Measurements from ENCODE around the gene STING1. TPM values are rescaled to one million over a fixed set of nuclear protein-coding genes. Genes with fewer than 3 reads are reported as not detected.

STING1 gene
- total RNA-seq, 4 donors from 2014 or later = 28.4 to 59.9 (median 38.6) TPM

DNA sequence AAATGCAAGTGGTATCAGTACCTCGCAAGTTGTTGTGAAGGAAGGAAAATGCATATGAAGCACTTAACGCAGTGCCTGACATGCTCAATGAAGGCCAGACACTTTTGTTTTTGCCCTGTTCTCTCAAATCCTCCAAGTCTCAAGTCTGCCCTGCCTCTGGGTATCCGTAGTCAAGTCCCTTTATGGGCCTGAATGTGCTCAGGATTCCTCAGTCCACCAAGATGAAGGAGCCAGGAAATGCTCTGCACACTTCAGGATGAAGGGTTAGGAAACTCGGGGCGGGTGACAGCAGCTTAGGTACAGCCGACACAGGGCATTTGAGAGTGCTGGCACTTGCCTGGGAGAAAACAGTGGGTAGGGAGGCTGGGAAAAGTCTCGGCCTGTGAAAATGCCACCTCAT, 21.4 kb downstream of the STING1 start:
- TF ChIP-seq POLR2A (IDR thresholded peaks at IDR 0.05) = no peak
- TF ChIP-seq, protein P1, sequence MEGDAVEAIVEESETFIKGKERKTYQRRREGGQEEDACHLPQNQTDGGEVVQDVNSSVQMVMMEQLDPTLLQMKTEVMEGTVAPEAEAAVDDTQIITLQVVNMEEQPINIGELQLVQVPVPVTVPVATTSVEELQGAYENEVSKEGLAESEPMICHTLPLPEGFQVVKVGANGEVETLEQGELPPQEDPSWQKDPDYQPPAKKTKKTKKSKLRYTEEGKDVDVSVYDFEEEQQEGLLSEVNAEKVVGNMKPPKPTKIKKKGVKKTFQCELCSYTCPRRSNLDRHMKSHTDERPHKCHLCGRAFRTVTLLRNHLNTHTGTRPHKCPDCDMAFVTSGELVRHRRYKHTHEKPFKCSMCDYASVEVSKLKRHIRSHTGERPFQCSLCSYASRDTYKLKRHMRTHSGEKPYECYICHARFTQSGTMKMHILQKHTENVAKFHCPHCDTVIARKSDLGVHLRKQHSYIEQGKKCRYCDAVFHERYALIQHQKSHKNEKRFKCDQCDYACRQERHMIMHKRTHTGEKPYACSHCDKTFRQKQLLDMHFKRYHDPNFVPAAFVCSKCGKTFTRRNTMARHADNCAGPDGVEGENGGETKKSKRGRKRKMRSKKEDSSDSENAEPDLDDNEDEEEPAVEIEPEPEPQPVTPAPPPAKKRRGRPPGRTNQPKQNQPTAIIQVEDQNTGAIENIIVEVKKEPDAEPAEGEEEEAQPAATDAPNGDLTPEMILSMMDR (IDR thresholded peaks at IDR 0.05) = no peak
- Histone ChIP-seq H3K9me3 (no peaks in the 10 kb centered on the region), H3K27ac (peak overlapping the region in 2 of 3 donors; percentile 63 to 66), H3K27me3 (no peaks in the 10 kb centered on the region), H3K36me3 (no peaks in the 10 kb centered on the region), H3K4me1 (no peaks in the 10 kb centered on the region), H3K4me3 (replicated peaks in 1 of 3) (no peak overlapping the region)
- DNase-seq = no peak
- intact Hi-C loops (cut with DNase I) = no loop called here
- 80 to 83% methylated on average over 7 of the region's 7 CpGs for WGBS, 2 donors

DNA sequence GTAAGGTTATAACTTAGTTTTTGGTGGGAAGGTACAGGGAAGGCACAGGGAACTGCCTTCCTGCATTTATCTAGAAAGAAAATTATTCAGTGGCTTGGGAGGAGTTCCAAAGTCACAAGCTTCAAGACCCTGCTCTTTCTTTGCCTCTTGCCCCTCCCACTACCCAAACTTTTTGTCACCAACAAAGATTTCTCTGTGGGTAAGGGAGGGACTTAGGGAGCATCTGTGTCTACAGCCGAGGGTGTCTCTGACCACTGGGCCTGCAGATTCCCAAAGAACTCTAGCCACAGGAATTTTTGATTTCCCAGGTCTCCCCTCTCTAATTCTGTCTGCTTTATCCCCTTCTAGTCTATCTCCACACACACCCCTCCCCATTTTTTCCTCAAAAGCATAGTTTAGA, 22.1 kb downstream of the STING1 start:
- no peaks in the 10 kb centered on the region for H3K4me1 ChIP-seq
- no peak for TF ChIP-seq POLR2A (IDR thresholded peaks at IDR 0.05)
- TF ChIP-seq, protein P1 (IDR thresholded peaks at IDR 0.05) = no peak
- intact Hi-C loops (cut with DNase I) = no loop called here
- no peaks in the 10 kb centered on the region for H3K27me3 ChIP-seq
- peak overlapping the region in 2 of 3 donors; percentile 45 to 63 for H3K27ac ChIP-seq
- H3K36me3 ChIP-seq = no peaks in the 10 kb centered on the region
- DNase-seq = no peak
- WGBS, 2 donors = 65 to 88% methylated on average over 1 of the region's 1 CpG
- H3K4me3 ChIP-seq (replicated peaks in 1 of 3) = no peak overlapping the region
- H3K9me3 ChIP-seq = no peaks in the 10 kb centered on the region

DNA sequence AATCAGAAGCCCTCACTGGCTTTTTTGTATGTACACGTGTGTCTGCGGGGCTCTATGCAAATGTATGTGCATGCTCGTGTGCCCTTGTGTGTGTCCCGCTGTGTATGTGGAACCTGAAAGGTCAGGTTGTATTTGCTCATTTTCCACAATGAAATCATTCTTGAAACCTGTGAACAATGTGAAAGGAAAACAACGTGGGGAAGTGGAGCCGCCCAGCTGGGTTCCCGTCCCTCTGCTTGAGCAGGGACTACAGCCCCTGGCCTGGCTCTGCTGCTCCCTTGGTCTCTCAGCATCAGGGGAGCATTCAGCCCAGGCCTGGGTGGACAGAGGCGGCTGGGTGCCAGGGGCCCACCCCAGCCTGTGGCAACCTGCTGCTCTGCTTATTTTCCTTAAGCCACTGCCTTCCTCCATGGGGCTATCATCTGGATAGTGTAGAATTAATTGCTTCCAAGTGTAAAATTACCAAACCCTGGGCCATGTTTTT, 23.1 kb downstream of the STING1 start:
- intact Hi-C loops (cut with DNase I) = no loop called here
- Histone ChIP-seq H3K27me3 (no peaks in the 10 kb centered on the region), H3K36me3 (no peaks in the 10 kb centered on the region), H3K27ac (peak overlapping the region; percentile 45 to 56 (median 55)), H3K4me3 (replicated peaks in 1 of 3) (no peak overlapping the region), H3K4me1 (no peaks in the 10 kb centered on the region), H3K9me3 (no peaks in the 10 kb centered on the region)
- DNase-seq = peak in 1 of 2 donors; percentile 15
- TF ChIP-seq POLR2A (IDR thresholded peaks at IDR 0.05) = no peak
- TF ChIP-seq, protein P1 (IDR thresholded peaks at IDR 0.05) = no peak
- 74% methylated on average over 7 to 8 of the region's 8 CpGs for WGBS, 2 donors

DNA sequence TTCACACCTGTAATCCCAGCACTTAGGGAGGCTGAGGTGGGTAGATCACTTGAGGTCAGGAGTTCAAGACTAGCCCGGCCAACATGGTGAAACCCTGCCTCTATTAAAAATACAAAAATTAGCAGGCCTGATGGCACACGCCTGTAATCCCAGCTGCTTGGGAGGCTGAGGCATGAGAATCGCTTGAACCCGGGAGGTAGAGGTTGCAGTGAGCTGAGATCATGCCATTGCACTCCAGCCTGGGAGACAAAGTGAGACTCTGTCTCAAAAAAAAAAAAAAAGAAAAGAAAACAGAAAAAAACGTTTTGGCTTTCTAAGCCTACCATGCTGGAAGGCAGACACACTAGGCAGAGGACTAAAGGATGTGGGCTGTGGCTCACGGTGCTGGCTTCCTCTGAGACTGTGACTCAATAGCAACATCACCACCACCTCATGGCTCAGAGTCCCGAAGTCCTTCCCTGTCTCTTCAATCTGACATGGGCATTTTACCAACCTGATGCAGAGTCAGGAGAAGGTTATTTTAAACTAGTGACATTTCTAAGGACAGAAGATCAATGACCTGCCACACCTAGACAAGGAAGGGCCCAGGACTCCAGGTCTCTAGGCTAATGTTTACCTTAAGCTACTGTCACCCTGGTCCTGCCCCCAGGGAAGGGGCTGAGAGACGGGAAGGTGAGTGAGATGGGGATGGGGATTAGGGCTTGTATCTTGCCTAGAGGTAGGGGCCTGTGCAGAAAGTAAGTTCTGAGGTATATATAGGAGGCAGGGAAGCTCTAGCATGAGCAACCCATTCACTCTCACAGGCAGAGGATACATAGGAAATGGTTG, 23.8 kb downstream of the STING1 start:
- Histone ChIP-seq H3K4me1 (no peaks in the 10 kb centered on the region), H3K9me3 (no peaks in the 10 kb centered on the region), H3K27me3 (no peaks in the 10 kb centered on the region), H3K27ac (peak overlapping the region in 2 of 3 donors; percentile 22 to 56), H3K4me3 (replicated peaks in 1 of 3) (no peak overlapping the region), H3K36me3 (no peaks in the 10 kb centered on the region)
- DNase-seq = peak; percentile 18 to 20
- WGBS, 2 donors = 69% methylated on average over 8 of the region's 8 CpGs
- intact Hi-C loops (cut with DNase I) = no loop called here
- TF ChIP-seq, protein P1 (IDR thresholded peaks at IDR 0.05) = no peak
- TF ChIP-seq POLR2A (IDR thresholded peaks at IDR 0.05) = no peak

DNA sequence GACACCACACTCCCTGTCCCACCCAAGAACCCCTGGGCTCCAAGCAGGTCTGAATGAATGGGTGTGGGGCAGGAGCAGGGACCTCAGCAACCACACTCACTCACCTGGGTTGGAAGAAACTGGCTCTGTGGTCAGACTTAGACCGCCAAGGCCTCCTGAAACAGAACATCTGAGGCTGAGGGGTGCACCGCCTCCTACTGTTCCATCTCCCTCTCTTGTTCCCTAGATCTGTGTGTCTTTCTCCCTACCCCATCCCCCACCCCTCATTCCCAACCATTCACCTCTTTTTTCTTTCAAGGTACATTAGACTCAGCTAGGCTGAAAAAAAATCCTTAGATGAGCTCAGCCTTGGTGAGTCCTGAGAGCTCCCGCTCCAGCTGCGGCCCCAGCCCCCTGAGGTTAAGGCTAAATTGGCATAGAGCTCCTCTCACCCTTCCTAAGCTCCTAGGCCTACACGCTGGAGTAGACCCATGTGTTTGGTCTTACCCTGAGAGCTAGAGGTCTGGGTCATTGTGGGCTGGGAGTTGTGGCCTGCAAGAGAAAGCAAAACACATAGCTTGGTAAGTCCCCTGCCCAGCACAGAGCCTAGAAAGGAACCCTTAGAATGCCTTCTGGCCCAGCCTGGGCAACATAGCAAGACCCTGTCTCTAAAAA, 24.8 kb downstream of the STING1 start:
- H3K36me3 ChIP-seq = no peaks in the 10 kb centered on the region
- no peaks in the 10 kb centered on the region for H3K27me3 ChIP-seq
- H3K4me3 ChIP-seq (replicated peaks in 1 of 3) = no peak overlapping the region
- no peaks in the 10 kb centered on the region for H3K4me1 ChIP-seq
- intact Hi-C loops (cut with DNase I) = no loop called here
- no peak for DNase-seq
- TF ChIP-seq, protein P1 (IDR thresholded peaks at IDR 0.05) = no peak
- TF ChIP-seq POLR2A (IDR thresholded peaks at IDR 0.05) = no peak
- H3K9me3 ChIP-seq = no peaks in the 10 kb centered on the region
- no peak overlapping the region for H3K27ac ChIP-seq
- 87 to 91% methylated on average over 4 to 5 of the region's 5 CpGs for WGBS, 2 donors
